ENCODE results near the gene DYRK3.

Gene DYRK3

GRCh38 chr1:206684003-206684402, 48.7 kb downstream of the DYRK3 start:
- DNase-seq (ENCODE audit: low read depth): no peak

DNA sequence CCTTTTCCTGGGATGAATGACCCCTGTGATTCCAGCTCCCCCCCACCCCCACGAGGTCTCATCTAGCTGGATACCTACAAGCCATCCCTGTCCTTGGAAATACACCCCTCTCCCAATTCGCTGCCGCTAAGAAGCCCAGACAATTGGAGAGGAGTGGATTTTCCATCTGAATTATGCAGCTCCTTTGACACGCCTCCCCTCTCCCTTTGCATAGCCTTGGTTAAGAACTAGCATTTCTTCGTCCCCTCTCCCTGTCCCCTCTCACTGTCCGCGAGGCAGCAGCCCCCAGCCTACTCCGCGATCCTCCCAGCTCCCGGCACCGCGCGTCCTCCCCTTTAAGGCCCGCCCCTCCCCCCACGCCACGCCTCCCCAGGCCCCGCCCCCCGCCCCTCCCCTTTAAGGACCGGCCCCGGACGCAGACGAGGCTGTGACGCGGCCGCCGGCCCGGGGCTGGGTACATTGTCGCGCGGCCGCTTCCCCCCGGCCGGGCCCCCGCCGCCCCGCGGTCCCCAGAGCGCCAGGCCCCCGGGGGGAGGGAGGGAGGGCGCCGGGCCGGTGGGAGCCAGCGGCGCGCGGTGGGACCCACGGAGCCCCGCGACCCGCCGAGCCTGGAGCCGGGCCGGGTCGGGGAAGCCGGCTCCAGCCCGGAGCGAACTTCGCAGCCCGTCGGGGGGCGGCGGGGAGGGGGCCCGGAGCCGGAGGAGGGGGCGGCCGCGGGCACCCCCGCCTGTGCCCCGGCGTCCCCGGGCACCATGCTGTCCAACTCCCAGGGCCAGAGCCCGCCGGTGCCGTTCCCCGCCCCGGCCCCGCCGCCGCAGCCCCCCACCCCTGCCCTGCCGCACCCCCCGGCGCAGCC, 49.4 kb downstream of the DYRK3 start, which contains the start of gene MAPKAPK2:
Gene MAPKAPK2, plus strand, starts transcription at position 428 of the 856 bp plus-strand sequence. Its CDS starts 325 bp downstream, at position 753.
- no peak for DNase-seq (ENCODE audit: low read depth)

DNA sequence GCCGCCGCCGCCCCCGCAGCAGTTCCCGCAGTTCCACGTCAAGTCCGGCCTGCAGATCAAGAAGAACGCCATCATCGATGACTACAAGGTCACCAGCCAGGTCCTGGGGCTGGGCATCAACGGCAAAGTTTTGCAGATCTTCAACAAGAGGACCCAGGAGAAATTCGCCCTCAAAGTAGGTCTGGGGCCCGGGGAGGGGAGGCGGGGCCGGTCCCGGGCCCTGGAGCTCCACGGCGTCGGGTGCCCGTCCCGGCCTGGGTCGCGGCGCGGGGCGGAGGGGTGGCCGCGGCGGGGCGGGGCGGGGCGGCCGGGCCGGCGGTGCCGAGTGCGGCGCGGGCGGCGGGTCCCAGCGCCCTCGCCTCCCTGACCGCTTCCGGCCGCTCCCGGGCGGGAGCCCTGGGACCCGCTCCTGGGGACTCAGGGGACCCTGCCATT, 50.0 kb downstream of the DYRK3 start:
- no peak for DNase-seq (ENCODE audit: low read depth)

DNA sequence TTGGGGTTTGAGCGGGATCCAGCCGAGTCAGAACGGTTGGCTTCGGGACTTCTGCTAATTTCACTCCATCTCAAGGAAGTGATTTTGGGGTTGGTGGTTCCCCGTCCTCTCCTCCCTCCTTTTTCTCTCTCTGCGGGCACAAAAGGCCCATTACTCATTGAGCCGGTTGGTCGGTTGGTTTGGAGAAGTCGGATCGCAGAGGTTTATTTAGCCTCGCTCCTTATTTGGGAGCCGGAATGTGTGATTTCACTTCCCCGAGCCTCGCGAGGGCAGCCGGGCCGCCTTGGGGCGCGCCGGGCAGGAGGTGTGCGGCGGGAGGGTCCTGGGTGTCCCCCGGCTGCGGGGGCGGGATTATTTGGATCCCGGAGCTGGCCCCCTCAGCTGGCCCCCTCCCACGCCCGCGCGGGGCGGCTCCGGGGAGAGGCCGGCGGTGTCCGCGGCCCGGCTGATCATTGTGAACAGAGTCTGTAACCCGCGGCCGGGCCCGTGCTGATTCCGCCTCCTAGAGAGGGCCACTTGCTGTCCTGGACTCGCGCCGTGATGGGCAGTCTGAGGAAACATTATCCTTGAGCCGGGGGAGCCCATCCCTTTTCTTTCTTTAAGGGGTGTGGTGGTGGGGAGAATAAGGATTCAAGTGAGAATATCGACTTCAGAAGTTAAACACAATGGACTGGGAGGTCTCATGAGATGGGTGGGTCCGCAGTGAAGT, 50.6 kb downstream of the DYRK3 start:
- DNase-seq (ENCODE audit: low read depth): no peak

GRCh38 chr1:206686478-206687249, 51.3 kb downstream of the DYRK3 start:
- DNase-seq (ENCODE audit: low read depth): no peak

DNA sequence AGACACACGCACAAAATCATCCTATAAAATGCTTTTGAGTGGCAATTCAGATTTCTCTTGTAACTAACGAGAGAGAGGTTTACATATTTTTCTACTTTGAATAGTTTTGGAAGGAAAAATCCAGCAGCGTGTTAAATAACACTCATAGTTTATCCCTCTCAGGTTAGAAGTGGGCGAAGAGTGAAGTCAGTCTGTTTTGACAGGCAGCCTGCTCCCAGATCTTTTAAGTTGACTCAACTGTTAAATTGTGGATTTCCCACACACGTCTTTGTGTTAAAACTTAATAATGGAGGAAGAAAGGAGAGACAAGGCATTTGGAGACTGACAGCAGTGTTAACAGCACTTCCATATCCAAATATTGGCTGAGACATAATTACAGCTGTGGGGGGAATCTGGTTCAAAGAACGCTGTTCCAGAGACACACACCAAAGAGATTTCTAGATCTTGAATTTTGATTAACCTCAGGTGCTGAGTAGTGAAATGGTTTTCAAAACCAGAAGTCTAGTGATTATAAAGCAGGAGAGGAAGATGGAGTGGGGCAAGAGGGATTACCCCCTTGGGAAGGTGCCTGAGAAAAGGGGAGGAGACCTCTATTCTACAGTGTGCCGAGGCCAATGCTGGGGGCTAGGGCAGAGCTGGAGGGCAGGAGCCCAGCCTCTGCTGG, 52.0 kb downstream of the DYRK3 start:
- DNase-seq (ENCODE audit: low read depth): no peak

GRCh38 chr1:206687915-206688442, 52.6 kb downstream of the DYRK3 start:
- no peak for DNase-seq (ENCODE audit: low read depth)

DNA sequence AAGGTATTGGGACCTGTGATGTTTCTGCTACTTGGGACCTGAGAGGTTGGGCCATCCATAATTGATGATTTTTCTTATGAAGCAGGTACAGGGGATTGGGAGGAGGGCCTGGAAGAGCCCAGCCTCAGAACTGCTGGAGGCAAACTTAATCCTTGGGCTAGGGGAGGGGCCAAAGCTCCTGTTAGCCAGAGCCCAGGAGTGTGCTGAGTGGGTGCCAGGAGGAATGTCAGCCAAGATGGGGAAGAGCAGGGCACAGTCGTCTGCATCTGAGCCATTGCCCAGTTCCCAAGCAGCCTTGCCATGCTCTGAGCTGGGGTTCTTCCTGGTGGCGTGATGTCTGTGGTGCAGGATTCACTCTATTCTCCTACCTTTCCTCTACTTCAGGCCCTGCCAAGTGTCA, 55.2 kb downstream of the DYRK3 start:
- no peak for DNase-seq (ENCODE audit: low read depth)

DNA sequence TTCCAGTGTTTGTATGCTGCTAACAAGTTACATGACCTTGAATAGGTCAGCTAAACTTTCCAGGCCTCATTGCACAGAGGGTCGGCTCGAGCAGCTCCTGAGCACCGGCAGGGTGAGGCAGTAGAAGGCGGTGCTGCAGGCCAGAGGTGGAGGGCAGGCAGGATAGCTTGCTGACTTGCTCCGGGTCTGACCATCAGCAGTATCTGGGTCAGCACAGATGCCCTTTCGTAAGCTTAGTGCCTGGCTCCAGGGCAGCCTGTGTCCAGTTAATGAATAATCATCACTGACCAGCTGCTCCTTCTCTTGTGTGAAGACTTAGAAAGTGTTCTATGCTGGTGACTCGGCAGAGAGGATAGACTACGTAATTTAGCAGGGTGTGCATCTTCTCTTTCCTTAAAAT, 56.3 kb downstream of the DYRK3 start:
- DNase-seq (ENCODE audit: low read depth): no peak

DNA sequence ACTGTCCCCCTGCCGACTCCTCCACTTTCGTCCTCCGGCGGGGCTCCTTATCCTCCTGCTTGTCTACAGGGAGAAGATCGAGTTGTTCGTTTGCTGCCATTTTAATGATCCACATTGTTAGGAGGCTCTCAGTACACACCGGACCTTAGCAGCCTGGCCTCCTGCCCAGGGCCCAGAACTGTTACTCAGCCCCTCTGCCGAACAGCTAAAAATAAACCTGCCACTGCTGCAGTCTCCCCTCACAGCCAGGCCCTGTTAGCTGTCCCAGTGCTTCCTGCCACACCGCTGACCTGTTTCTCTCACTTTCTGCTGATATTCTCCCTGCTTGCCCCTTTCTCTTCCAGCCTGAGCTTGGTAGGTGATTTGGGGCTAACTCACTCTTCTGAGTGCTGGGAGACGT, 57.7 kb downstream of the DYRK3 start:
- no peak for DNase-seq (ENCODE audit: low read depth)

GRCh38 chr1:206693592-206693991, 58.3 kb downstream of the DYRK3 start:
- DNase-seq (ENCODE audit: low read depth): no peak

DNA sequence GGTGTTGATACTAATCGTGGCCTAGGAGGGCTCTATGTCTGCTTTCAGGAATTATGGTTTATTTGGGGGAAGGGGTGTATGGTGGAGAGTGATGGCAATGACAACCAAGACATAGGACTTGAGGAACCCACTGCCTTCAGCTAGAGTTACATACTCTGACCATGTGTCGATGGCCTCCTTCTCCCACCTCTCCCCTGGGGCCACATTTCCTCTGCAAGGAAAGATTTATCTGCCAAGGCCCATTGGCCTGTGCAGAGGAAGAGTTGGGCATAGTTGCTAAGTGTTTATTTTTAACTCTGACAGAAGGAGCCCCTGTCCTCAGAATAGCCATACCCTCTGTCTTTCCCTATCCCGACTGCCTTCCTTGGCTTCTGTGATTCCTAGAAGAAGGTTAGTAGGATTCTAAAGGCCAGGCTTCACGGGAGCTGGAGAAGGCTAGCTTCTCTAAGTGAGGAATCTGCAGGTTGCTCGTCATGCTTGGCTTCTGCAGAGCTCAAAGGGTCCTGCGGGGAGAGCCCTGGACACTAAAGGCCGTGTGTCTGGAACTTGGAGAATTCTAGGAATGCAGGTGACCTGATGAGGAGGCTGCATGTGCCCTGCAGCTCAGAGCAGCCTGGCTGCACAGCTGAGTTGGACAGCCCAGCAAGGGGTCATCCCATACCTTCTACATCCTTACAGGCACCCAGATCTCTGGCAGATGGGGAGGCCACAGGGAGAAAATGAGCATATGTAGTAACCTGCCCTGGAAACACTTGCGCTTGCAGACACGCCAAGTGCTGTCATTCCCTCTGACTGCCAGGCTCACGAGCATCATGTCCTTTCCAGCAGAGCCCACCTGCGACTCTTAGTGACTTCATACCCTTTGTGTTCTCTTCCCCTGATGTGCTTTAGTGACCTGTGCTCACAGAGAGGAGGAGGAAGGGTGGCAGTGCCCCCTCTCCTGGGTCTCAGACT, 59.1 kb downstream of the DYRK3 start:
- no peak for DNase-seq (ENCODE audit: low read depth)

DNA sequence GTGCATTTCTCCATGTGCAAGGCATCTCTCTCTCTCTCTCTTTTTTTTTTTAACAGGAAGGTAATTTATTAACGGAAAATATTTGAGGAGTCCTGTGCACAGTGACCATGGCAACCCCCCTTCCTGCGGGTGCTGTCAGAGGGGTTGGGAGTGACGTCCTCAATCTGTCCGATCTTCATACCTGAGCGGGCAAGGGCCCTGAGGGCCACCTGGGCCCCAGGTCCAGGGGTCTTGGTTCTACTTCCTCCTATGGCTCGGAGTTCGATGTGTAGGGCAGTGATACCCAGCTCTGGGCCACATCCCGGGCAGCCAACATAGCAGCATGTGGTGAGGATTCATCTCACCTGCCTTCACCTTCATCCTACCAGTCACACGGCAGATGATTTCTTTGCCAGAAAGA, 60.4 kb downstream of the DYRK3 start:
- no peak for DNase-seq (ENCODE audit: low read depth)

DNA sequence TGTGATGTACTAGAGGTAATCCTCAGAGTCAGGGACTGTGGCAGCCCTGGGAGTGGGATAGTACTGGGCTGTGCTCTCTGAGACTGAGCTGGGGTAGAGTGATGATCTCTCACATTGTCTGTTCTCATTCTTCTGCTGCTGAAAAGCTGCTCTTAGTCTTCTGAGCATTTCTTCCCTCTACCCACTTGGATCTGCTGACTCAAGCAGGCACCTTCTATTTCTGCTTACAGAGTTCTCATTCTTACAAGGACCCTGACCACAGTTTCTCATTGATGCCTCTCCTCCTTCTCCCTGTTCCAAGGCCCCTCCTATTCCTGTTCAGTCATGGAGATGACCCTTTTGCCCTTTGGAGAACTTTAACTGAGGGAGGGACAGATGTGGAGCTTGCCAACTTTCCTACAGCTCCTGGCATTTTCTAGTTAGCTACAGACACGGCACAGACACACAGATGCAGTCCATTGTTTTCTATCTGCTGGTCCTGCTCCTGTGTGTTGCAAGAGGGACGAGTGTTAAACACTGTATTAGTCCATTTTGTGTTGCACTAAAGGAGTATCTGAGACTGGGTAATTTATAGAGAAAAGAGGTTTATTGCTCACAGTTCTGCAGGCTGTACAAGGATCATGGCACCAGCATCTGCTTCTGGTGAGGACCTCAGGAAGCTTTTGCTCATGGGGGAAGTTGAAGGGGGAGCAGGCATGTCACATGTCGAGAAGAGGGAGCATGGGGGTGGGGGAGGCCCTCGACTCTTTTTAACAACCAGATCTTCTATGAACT, 61.7 kb downstream of the DYRK3 start:
- no peak for DNase-seq (ENCODE audit: low read depth)

- no peak for DNase-seq (ENCODE audit: low read depth)
Measured at GRCh38 chr1:206698011-206698410, 62.7 kb downstream of the DYRK3 start.
